LHCN-M2 (cell line): Measurements from ENCODE around the gene OGG1. TPM values are rescaled to one million over a fixed set of nuclear protein-coding genes. Genes with fewer than 3 reads are reported as not detected.

ENCODE experiments used
- DNase-seq: peaks from one replicate; pipeline ENCODE4 v3.0.0-alpha.2; 2012; ENCODE audit warnings: low read depth
- total RNA-seq: library from RNA; depleted of rRNA; stranded (reverse); fragments of >200 nt; gene quantifications from 2 replicates; pipeline ENCODE4 v1.2.3, GENCODE V29; 2014

OGG1 gene
- total RNA-seq, 1 experiment from 2014 or later, result 41.6 TPM

GRCh38 chr3:9727041-9727595, 22.6 kb upstream of the OGG1 start:
- no peak for DNase-seq

- peak; percentile 42 for DNase-seq
These were observed 22.0 kb upstream of the OGG1 start for GRCh38 chr3:9727743-9728142.

GRCh38 chr3:9729419-9729818, 20.3 kb upstream of the OGG1 start:
- no peak for DNase-seq

GRCh38 chr3:9730657-9731205, 19.0 kb upstream of the OGG1 start:
- no peak for DNase-seq

GRCh38 chr3:9731206-9732079, 18.3 kb upstream of the OGG1 start, which contains the start of gene BRPF1:
Gene BRPF1, plus strand, starts transcription at chr3:9731735. Its CDS starts 2,406 bp downstream, at chr3:9734141.
- peak; percentile 99 for DNase-seq

GRCh38 chr3:9732080-9732739, 17.5 kb upstream of the OGG1 start:
- no peak for DNase-seq

GRCh38 chr3:9732740-9733115, 17.0 kb upstream of the OGG1 start:
- peak; percentile 61 for DNase-seq

- DNase-seq, result no peak
These were observed 12.9 kb upstream of the OGG1 start for GRCh38 chr3:9736831-9737230.

- DNase-seq, result no peak
These were observed 10.6 kb upstream of the OGG1 start for GRCh38 chr3:9739181-9739580.

- no peak for DNase-seq
These were observed 7.2 kb upstream of the OGG1 start for GRCh38 chr3:9742560-9742959.

GRCh38 chr3:9743548-9743947, 6.2 kb upstream of the OGG1 start:
- DNase-seq, result no peak

GRCh38 chr3:9744162-9744561, 5.6 kb upstream of the OGG1 start:
- DNase-seq, result no peak

- no peak for DNase-seq
These were observed 4.2 kb upstream of the OGG1 start for GRCh38 chr3:9745521-9745920.

- peak; percentile 83 for DNase-seq
These were observed 3.4 kb upstream of the OGG1 start for GRCh38 chr3:9746330-9746729.

GRCh38 chr3:9747267-9747666, 2.5 kb upstream of the OGG1 start:
- DNase-seq, result peak; percentile 89

GRCh38 chr3:9748031-9748430, 1.7 kb upstream of the OGG1 start:
- DNase-seq, result no peak

GRCh38 chr3:9749296-9749644, 482 bp upstream of the OGG1 start:
- no peak for DNase-seq

GRCh38 chr3:9750556-9751411, 1.0 kb downstream of the OGG1 start:
- DNase-seq, result no peak

- no peak for DNase-seq
These were observed 4.9 kb downstream of the OGG1 start for GRCh38 chr3:9754678-9755077.

GRCh38 chr3:9757427-9757826, 7.7 kb downstream of the OGG1 start:
- DNase-seq, result no peak

GRCh38 chr3:9760779-9761505, 11.2 kb downstream of the OGG1 start:
- DNase-seq, result no peak
